ENCODE data around the gene PRKACG. TPM values are rescaled to one million over a fixed set of nuclear protein-coding genes. Genes with fewer than 3 reads are reported as not detected.

The PRKACG gene
- total RNA-seq, 2 donors from 2014 or later = not detected

GRCh38 chr9:69029535-69029934, 15.6 kb upstream of the PRKACG start:
- DNase-seq (no peak), ATAC-seq (no peak)
- intact Hi-C loops (cut with DNase I, micrococcal nuclease) = loop anchor here in 1 of 2 donors (10.0 kb wide), 1 partner anchor 445 kb away; no protein-coding TSS in a partner anchor

- intact Hi-C loops (cut with DNase I, micrococcal nuclease) = loop anchor here in 1 of 2 donors (10.0 kb wide), 1 partner anchor 444 kb away; no protein-coding TSS in a partner anchor
- no peak for DNase-seq
- ATAC-seq = no peak
Measured at GRCh38 chr9:69028754-69029153, 14.8 kb upstream of the PRKACG start.

DNA sequence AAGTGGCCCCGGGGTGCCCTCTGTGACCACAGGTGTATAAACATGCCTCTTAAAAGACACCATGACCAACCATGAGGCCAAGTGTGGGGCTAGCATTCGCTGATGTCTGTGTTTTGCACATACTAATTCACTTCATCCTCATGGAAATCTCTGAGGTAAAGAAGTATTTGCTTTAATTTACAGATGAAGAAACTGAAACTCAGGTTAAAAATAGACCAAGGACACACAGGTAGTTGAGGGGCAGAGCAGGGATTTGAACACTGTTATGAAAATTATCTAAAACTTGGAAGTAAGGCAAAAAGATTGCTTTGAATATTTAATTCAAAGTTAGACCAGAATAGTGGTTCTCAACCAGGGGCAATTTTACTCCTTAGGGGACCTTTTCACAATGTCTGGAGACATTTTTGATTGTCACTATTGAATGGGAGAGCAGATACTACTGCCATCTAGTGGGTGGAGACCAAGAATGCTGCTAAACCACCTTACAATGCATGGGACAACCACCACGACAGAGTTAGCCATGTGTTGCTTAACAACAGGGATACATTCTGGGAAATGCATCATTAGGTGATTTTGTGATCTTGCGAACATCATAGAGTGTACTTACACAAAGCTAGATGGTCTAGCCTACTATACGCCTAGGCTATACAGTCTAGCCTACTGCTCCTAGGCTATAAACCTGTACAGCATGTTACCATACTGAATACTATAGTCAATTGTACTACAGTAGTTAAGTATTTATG, 13.6 kb upstream of the PRKACG start:
- ATAC-seq (peak; percentile 85), DNase-seq (no peak)
- intact Hi-C loops (cut with DNase I, micrococcal nuclease) = loop anchor here in 1 of 2 donors (10.0 kb wide), 1 partner anchor 443 kb away; no protein-coding TSS in a partner anchor

DNA sequence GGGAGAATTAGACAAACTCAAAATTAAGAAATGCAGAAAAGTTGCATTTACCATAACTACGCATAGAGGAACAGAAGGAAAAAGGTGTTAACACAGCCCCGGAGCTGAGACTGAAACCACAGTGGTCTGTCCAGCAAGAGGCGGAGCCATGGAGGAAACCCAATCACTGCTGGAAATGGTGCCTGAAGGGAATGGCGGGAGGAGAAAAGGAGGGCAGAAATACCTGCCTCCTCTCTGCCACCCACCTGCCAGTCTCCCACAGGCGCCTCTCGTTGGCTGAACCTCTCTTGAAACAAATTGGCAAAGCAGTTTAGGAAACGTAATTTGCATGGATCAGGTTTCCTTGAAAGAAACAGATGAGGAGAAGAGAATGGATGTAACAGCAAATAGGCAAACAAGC, 9.7 kb upstream of the PRKACG start:
- intact Hi-C loops (cut with DNase I, micrococcal nuclease) = loop anchor here in 1 of 2 donors (10.0 kb wide), 1 partner anchor 439 kb away; no protein-coding TSS in a partner anchor
- DNase-seq (no peak), ATAC-seq (no peak)

DNA sequence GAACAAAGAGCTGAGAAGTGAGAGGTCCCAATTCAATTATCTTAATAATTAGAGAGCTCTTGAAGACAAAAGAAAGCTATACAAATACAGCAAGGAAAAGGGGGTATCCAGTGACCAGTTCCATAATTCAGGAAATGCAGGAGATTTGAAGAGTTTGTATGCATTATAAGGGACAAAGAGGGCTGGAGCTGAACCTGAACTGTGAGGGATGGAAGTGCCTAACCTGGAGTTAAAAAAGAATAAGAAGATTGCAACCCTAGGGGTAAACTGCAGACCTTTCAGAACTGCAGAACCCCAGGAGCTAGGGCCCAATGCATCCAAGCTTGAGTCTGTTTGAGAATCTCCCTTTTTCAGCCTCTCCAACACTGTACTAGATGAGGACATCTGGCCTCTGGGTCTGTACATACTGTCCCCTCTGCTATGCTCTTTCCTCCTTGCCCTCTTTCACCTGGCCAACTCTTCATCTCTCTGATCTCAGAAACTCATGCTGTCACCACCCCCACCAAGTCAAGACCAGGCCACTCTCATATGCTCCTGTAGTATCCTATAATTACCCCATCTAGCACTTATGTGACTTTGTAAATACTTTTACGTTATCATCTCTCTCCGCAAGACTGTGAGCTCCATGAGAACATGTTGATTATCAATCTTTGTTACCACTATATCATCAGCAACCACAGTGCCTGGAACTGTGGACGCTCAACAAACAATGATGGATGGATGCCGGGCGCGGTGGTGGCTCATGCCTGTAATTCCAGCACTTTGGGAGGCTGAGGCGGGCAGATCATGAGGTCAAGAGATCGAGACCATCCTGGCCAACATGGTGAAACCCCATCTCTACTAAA, 6.6 kb upstream of the PRKACG start:
- intact Hi-C loops (cut with DNase I, micrococcal nuclease) = loop anchor here in 1 of 2 donors (10.0 kb wide), 1 partner anchor 436 kb away; no protein-coding TSS in a partner anchor
- ATAC-seq = no peak
- no peak for DNase-seq

- DNase-seq (no peak), ATAC-seq (peak; percentile 85)
- intact Hi-C loops (cut with DNase I, micrococcal nuclease) = loop anchor here in 1 of 2 donors (10.0 kb wide), 1 partner anchor 435 kb away; no protein-coding TSS in a partner anchor
Measured at GRCh38 chr9:69019808-69020207, 5.9 kb upstream of the PRKACG start.

- DNase-seq (no peak), ATAC-seq (no peak)
- intact Hi-C loops (cut with DNase I, micrococcal nuclease) = no loop called here
Measured at GRCh38 chr9:69018737-69019136, 4.8 kb upstream of the PRKACG start.

DNA sequence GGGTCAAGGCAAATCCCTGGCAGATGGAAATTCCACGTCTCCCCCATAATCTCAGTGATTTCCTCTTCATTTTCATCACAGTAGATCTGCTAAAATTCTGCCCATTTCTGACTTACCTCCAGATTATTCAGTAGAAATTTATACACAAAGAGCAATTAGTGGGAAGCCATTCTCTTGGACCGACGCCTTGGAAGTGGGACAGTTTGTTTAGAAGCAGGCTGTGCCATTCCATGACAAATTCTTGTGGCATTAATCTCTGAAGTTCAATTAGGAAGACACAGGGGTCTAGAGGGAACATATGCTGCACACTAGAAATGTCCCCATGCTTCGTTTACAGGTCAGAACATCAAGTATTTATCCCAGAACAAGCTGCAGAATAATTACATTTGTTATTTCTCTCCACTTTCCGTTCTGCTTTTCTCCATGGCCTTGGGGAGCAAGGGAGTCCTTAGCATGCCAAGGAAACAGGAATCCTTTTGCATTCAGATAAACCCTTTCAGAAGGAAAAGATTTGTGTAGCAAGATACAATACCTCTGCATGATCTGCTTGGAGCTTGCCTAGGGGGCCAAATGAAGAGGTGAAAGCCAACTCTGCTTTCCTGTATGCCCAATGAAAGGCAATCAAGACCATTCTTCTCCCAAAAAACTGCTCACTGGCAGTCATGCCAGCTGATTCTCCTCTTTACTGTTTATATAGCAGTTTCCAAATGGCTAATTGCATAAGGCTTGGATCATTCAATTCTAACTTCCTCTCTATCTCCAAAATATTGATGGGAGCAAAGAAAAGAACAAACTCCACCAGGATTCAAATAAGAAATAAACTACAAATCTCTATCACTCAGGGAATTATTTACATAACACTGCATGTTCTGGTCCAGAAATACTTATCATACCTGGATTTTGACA, 2.5 kb upstream of the PRKACG start:
- DNase-seq = no peak
- intact Hi-C loops (cut with DNase I, micrococcal nuclease) = no loop called here
- no peak for ATAC-seq

DNA sequence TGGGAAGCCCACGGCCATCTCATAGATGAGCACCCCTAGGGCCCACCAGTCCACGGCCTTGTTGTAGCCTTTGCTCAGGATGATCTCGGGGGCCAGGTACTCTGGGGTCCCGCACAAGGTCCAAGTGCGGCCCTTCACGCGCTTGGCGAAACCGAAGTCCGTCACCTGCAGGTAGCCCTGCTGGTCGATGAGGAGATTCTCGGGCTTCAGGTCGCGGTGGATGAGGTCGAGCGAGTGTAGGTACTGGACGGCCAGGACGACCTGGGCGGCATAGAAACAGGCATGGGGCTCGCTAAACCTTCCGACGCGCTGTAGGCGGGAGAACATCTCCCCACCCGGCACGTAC, 558 bp downstream of the PRKACG start:
- ATAC-seq (no peak), DNase-seq (no peak)
- intact Hi-C loops (cut with DNase I, micrococcal nuclease) = no loop called here

DNA sequence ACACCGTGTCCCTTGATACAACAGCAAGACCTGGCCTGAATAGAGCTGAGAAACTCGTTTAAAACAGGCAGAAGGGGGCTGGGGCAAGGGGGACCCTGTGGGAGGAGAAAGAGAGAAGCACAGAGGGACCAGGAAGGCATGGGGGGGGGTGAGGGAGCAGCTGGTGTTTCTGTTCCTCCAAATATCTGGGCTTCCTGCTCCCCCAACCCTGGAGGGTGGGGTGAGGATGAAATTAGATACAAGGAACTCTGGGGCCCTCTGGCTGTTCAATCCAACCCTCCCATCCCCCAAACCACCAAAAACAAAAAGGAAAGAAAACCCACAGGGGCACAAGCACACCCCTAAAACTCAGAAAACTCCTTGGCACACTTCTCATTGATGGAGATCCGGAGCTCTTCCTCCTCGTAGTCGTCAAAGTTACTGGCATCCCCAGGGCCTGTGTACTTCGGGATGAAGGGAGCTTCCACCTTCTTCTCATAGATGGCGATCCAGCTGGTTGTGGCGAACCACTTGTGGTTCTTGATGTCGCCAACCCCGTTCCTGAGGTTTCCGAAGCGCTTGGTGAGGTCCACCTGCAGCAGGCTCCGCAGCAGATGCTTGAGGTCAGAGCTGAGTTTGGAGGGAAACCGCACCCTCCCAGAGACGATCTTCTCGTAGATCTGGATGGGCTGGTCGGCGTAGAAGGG, 1.1 kb downstream of the PRKACG start:
- ATAC-seq = no peak
- DNase-seq = no peak
- intact Hi-C loops (cut with DNase I, micrococcal nuclease) = no loop called here

DNA sequence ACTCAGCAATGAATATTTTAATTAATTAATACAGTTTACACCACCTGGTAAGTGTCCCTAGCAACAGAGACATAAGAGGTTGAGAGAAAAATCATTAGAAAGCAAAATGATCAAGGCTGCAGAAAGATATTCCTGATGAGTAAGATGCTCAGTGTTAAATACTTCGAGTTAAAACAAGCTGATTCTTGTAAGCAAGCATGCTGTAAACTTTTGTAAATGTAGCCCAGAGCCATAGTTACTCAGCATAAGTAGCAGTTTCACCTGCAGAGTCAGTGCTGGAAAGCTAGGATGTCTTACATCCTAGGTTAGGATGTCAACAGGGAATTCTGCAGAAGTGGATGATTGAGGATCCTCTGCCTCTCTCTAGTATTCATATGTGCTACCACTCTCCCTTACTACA, 4.2 kb downstream of the PRKACG start:
- ATAC-seq = no peak
- intact Hi-C loops (cut with DNase I, micrococcal nuclease) = no loop called here
- DNase-seq = no peak

- DNase-seq (no peak), ATAC-seq (no peak)
- intact Hi-C loops (cut with DNase I, micrococcal nuclease) = no loop called here
Measured at GRCh38 chr9:69004836-69005235, 9.1 kb downstream of the PRKACG start.

DNA sequence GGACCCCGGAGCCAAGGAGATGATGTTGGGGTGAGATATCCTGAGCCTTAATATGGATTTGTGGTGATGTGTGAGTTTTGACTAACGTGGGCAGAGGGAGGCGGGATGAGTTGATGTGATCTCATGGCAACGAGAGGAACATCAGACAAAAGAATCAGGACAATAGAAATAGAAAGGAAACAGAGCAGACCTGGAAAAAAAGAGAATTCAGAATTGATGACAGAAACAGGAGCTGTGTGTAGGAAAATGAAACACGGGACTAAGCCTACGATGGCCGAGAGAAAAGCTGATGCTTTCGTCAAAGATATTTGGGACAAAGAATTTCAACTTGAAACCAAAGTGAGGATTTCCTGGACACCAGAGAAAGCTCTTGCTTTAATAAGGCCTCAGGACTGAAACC, 10.9 kb downstream of the PRKACG start:
- intact Hi-C loops (cut with DNase I, micrococcal nuclease) = no loop called here
- ATAC-seq = no peak
- no peak for DNase-seq

GRCh38 chr9:69001921-69002320, 12.0 kb downstream of the PRKACG start:
- ATAC-seq (no peak), DNase-seq (no peak)
- intact Hi-C loops (cut with DNase I, micrococcal nuclease) = no loop called here

DNA sequence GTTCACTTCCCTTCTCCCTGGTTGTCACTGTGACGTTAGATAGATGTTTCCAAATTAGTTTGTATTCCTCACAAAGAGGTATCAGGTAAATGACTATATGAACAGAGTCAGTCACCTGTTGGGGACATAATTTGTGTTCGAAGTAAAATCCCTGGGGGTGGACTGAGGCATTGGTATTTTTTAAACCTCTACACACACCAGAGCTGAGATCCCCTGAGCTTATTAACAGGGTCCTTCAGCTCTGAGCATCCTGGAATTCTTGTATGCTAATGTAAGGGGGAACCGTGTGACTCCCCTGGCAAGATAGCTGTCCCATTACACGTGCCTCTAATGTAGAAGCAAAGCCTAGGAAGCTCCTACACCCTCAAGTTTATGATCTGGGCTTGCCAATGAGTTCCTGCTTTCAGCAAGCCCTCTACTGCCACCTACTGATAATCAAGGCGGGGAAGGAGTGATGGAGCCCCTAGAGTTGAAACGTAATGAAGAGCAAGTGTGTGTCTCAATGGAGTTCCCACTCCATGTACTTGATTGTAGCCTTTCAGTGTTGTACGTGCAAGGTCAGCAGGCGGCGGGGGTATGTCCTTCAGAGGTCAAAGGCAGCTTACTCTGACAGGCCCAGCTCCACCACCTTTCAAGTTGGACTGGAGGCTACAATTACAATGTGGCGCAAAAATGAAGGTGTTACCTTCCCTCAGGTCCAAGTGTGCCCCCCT, 14.4 kb downstream of the PRKACG start:
- intact Hi-C loops (cut with DNase I, micrococcal nuclease) = loop anchor here in 1 of 2 donors (5.0 to 10.0 kb wide), 4 partner anchors 145 to 417 kb away; a partner anchor contains a TSS
- ATAC-seq = peak; percentile 96
- peak; percentile 64 to 67 for DNase-seq

DNA sequence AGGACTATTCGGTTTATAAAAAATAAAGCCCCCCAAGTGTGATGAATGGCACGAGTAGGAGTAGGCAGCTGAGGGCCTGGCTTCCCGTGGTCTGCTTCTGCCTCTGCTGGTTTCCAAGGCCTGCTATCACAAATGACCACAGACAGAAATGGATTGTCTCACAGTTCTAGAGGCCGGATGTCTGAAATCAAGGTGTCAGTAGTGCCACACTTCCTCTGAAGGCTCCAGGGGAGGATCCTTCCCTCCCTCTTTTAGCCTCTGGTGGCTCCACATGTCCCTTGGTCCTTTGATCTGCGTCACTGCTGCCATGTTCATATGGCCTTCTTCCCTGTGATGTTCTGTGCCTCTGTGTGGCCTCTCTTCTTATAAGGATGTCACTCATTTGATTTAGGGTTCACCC, 15.1 kb downstream of the PRKACG start:
- DNase-seq (no peak), ATAC-seq (peak; percentile 7)
- intact Hi-C loops (cut with DNase I, micrococcal nuclease) = loop anchor here in 1 of 2 donors (5.0 to 10.0 kb wide), 4 partner anchors 144 to 417 kb away; a partner anchor contains a TSS

GRCh38 chr9:68998385-68998784, 15.5 kb downstream of the PRKACG start:
- intact Hi-C loops (cut with DNase I, micrococcal nuclease) = loop anchor here in 1 of 2 donors (5.0 to 10.0 kb wide), 4 partner anchors 144 to 416 kb away; a partner anchor contains a TSS
- ATAC-seq = no peak
- DNase-seq = no peak
